PC-3 (cell line): ENCODE data around the gene GSTO2. TPM values are rescaled to one million over a fixed set of nuclear protein-coding genes. Genes with fewer than 3 reads are reported as not detected.

ENCODE experiments used
- ATAC-seq: fragments of 200-7000 bp; cut with Tn5 transposase; 2 replicates; pipeline ENCODE4 v1.9.1; 2020; ENCODE audit warnings: mild to moderate bottlenecking, moderate library complexity
- BruUV-seq: library from RNA; stranded (reverse); fragments of 400-500 nt; replicated peaks from 2 replicates; lab custom pipeline; 2021; lab: Mats Ljungman, UMichigan
- CTCF ChIA-PET: fragments of 300-600 bp; sonication (Branson Sonifier 250); formaldehyde crosslinking; loops from one replicate; lab custom pipeline; 2022; ENCODE audit warnings: antibody characterized with exemption; lab: Charles Lee
- POLR2A ChIA-PET: fragments of 300-600 bp; sonication (Branson Sonifier 250); formaldehyde crosslinking; loops from one replicate; lab custom pipeline; 2022; ENCODE audit warnings: antibody characterized with exemption; ENCODE audit not compliant: unreplicated experiment; lab: Charles Lee
- DNase-seq: peaks from one replicate; pipeline ENCODE4 v3.0.0-alpha.2; 2015
- H2AFZ ChIP-seq: fragments of 300-600 bp; sonication (generic); 2 replicates; pipeline ENCODE4 v1.6.0; 2016; ENCODE audit warnings: antibody characterized with exemption, low read length
- H3F3A ChIP-seq: fragments of 300-600 bp; sonication (generic); one replicate; pipeline ENCODE4 v1.6.0; 2017; ENCODE audit warnings: antibody characterized with exemption, low read length, control low read depth, mild to moderate bottlenecking; ENCODE audit not compliant: unreplicated experiment
- H3K27ac ChIP-seq: fragments of 300-600 bp; sonication (generic); 2 replicates; pipeline ENCODE4 v1.5.1; 2016; ENCODE audit warnings: mild to moderate bottlenecking, low read length
- H3K27me3 ChIP-seq: fragments of 300-600 bp; sonication (generic); 2 replicates; pipeline ENCODE4 v1.6.1; 2016; ENCODE audit warnings: low read length, mixed read lengths
- H3K36me3 ChIP-seq: fragments of 300-600 bp; sonication (generic); 2 replicates; pipeline ENCODE4 v1.6.1; 2016; ENCODE audit warnings: low read depth, mixed run types, low read length, mixed read lengths
- H3K4me1 ChIP-seq: fragments of 300-600 bp; sonication (generic); 2 replicates; pipeline ENCODE4 v1.5.1; 2016; ENCODE audit warnings: low read length; ENCODE audit not compliant: insufficient read depth
- H3K4me2 ChIP-seq: fragments of 300-600 bp; sonication (generic); 2 replicates; pipeline ENCODE4 v1.6.0; 2016; ENCODE audit warnings: low read length
- H3K4me3 ChIP-seq: fragments of 300-600 bp; sonication (generic); 2 replicates; pipeline ENCODE4 v1.5.1; 2016; ENCODE audit warnings: mild to moderate bottlenecking, low read length, mixed read lengths
- H3K79me2 ChIP-seq: fragments of 300-600 bp; sonication (generic); 2 replicates; pipeline ENCODE4 v1.6.1; 2017; ENCODE audit warnings: low read length, mixed read lengths
- H3K9ac ChIP-seq: fragments of 300-600 bp; sonication (generic); 2 replicates; pipeline ENCODE4 v1.6.0; 2016; ENCODE audit warnings: mild to moderate bottlenecking, low read length
- H3K9me2 ChIP-seq: fragments of 300-600 bp; sonication (generic); replicated peaks from 2 replicates; pipeline ENCODE4 v1.6.1; 2016; ENCODE audit warnings: mixed run types, low read length, mixed read lengths
- H3K9me3 ChIP-seq: fragments of 300-600 bp; sonication (generic); 2 replicates; pipeline ENCODE4 v1.6.1; 2016; ENCODE audit warnings: low read length, mixed read lengths
- H4K20me1 ChIP-seq: fragments of 300-600 bp; sonication (generic); 2 replicates; pipeline ENCODE4 v1.6.1; 2016; ENCODE audit warnings: low read length, mixed read lengths
- EZH2 ChIP-seq: fragments of 300-600 bp; sonication (generic); IDR thresholded peaks from one replicate; pipeline ENCODE4 v1.6.1; 2017; ENCODE audit warnings: antibody characterized with exemption, mild to moderate bottlenecking, low read length; ENCODE audit not compliant: unreplicated experiment
- EZH2phosphoT487 ChIP-seq: fragments of 300-600 bp; sonication (generic); IDR thresholded peaks from 2 replicates; pipeline ENCODE4 v1.6.1; 2018; ENCODE audit warnings: mild to moderate bottlenecking, antibody characterized with exemption, low read length, borderline replicate concordance
- intact Hi-C: fragments of 100-400 bp; cut with micrococcal nuclease; formaldehyde crosslinking; loops from 2 replicates; pipeline ENCODE4 v1.9.0; 2023
- total RNA-seq: library from RNA; depleted of rRNA; stranded (reverse); fragments of >200 nt; gene quantifications from 2 replicates; pipeline ENCODE4 v1.2.3, GENCODE V29; 2014
- TF ChIP-seq, protein P1 (sequence below): fragments of 300-600 bp; sonication (generic); conservative IDR thresholded peaks from 2 replicates; pipeline ENCODE4 v1.5.1; 2017; ENCODE audit warnings: antibody characterized with exemption, low read depth, mild to moderate bottlenecking, low read length

Gene GSTO2
- total RNA-seq, 1 experiment from 2014 or later = 13.8 TPM

DNA sequence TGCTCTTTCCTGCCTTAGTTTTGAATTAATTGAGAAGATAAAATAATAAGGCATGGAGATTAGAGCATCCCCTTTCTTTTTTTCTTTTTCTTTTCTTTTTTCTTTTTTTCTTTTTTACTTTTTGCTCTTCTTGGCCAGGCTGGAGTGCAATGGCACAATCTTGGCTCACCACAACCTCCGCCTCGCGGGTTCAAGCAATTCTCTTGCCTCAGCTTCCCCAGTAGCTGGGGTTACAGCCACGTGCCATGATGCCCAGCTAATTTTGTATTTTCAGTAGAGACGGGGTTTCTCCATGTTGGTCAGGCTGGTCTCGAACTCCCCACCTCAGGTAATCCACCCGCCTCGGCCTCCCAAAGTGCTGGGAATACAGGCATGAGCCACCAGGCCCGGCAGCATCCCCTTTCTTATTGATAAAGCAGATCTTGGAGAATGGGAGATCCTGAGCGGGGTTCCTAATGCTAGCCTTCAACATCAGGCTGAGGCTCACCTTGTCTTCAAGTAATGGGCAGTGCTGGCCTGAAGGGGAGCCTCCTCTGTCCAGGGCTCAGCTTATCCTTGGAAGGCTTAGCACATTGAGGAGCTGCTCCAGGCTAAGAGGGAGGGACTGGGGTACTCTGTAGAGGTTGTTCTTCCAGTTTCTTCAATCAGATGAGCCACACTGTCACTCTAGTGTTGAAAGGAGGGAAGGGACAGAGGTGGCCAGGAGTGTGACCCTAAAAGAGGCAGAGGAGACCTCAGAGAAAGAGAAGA is 27.9 kb downstream of the GSTO2 start:
- H3K27ac ChIP-seq = no peak overlapping the region
- peaks cover 20% of the 10 kb centered on the region for H3K4me1 ChIP-seq
- H2AFZ ChIP-seq = no peak overlapping the region
- ATAC-seq = no peak
- H3K4me3 ChIP-seq = no peak overlapping the region
- intact Hi-C loops = no loop called here
- H3K9ac ChIP-seq = no peak overlapping the region
- H3K27me3 ChIP-seq = no peaks in the 10 kb centered on the region
- no peaks in the 10 kb centered on the region for H3K36me3 ChIP-seq
- ChIA-PET CTCF (no interaction called here), POLR2A (no interaction called here)
- H3K79me2 ChIP-seq = no peaks in the 10 kb centered on the region
- H3K4me2 ChIP-seq = no peak overlapping the region
- H3K9me2 ChIP-seq = no peaks in the 10 kb centered on the region
- H4K20me1 ChIP-seq = no peaks in the 10 kb centered on the region
- TF ChIP-seq, protein P1, sequence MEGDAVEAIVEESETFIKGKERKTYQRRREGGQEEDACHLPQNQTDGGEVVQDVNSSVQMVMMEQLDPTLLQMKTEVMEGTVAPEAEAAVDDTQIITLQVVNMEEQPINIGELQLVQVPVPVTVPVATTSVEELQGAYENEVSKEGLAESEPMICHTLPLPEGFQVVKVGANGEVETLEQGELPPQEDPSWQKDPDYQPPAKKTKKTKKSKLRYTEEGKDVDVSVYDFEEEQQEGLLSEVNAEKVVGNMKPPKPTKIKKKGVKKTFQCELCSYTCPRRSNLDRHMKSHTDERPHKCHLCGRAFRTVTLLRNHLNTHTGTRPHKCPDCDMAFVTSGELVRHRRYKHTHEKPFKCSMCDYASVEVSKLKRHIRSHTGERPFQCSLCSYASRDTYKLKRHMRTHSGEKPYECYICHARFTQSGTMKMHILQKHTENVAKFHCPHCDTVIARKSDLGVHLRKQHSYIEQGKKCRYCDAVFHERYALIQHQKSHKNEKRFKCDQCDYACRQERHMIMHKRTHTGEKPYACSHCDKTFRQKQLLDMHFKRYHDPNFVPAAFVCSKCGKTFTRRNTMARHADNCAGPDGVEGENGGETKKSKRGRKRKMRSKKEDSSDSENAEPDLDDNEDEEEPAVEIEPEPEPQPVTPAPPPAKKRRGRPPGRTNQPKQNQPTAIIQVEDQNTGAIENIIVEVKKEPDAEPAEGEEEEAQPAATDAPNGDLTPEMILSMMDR = no peak
- TF ChIP-seq EZH2phosphoT487 (no peak), EZH2 (no peak)
- no peaks in the 10 kb centered on the region for H3F3A ChIP-seq
- no peak for DNase-seq
- BruUV-seq = no TSS peak
- H3K9me3 ChIP-seq = no peaks in the 10 kb centered on the region

DNA sequence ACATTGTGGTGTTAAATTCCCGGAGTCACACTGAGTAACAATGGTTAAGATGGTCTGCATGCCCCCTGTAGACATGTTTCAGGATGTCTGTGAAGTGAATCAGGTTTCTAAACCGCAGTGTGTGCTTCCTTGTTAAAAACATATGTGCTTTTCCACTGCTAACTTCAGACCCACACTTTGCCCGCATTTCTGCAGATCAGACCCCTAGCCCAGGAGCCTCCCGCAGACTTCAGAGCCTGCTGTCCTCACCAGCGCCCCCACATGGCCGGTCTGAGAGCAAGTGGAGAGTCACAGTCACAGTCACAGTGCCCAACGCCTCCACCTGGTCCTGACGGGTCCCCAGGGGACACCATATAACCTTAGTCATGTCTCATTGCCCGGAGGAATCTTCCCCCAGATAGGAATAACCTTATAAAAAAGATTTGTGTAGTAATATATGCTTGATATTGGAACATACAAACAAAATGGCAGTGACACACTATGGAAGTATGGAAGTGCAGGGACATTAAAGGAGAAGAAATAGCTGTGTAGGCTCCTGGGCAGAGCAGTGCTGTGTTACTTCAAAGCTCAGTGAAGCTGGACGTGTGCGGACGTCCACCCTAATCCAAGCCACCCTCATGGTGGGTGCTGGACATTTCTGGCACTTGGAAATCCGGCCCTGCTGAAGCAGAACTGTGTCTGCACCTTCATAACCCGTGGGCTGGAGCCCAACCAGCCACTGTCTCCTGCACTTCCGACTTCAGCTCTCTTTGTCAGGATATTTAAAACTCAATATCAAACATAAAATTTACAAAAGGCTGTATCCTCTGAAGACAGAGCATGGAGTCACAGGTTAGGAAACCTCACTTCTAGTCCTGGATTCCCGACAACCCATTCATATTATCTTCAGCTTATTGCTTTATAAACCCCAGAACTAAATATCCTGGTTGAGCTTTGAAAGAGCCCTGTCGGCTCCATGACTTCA is 29.0 kb downstream of the GSTO2 start:
- Histone ChIP-seq H3F3A (no peaks in the 10 kb centered on the region), H4K20me1 (no peaks in the 10 kb centered on the region), H3K27ac (no peak overlapping the region), H3K9me2 (no peaks in the 10 kb centered on the region), H3K9ac (no peak overlapping the region), H3K79me2 (no peaks in the 10 kb centered on the region), H3K4me3 (no peak overlapping the region), H3K4me1 (peaks cover 18% of the 10 kb centered on the region), H3K4me2 (no peak overlapping the region), H3K36me3 (no peaks in the 10 kb centered on the region), H3K27me3 (no peaks in the 10 kb centered on the region), H2AFZ (no peak overlapping the region), H3K9me3 (no peaks in the 10 kb centered on the region)
- ChIA-PET CTCF (no interaction called here), POLR2A (no interaction called here)
- TF ChIP-seq EZH2phosphoT487 (no peak), EZH2 (no peak)
- TF ChIP-seq, protein P1 = peak; percentile 55
- intact Hi-C loops = no loop called here
- BruUV-seq = no TSS peak
- DNase-seq = no peak
- no peak for ATAC-seq
